HepG2 (cell line): ENCODE measurements around the gene ABCG8. TPM values are rescaled to one million over a fixed set of nuclear protein-coding genes. Genes with fewer than 3 reads are reported as not detected.

Source experiments
- ATAC-seq: fragments of 200-7000 bp; cut with Tn5 transposase; 3 replicates; pipeline ENCODE4 v1.9.1; 2020; ENCODE audit warnings: mild to moderate bottlenecking, moderate library complexity
- BruUV-seq: library from RNA; stranded (reverse); fragments of 400-500 nt; replicated peaks from 2 replicates; lab custom pipeline; 2021; lab: Mats Ljungman, UMichigan
- CTCF ChIA-PET: fragments of 300-600 bp; formaldehyde crosslinking; extraction: SDS; loops from one replicate; lab custom pipeline; 2021; ENCODE audit warnings: low total read pairs, inconsistent platforms, low intra/inter-chr PET ratio; lab: Yijun Ruan, JAX
- POLR2A ChIA-PET: fragments of 350-600 bp; sonication (Branson Sonifier 250); formaldehyde crosslinking; loops from one replicate; lab custom pipeline; 2020; ENCODE audit warnings: antibody characterized with exemption, inconsistent platforms; lab: Yijun Ruan, JAX
- DNase-seq: peaks from one replicate; pipeline ENCODE4 v3.0.0-alpha.2; 2015; ENCODE audit warnings: low spot score
- FAIRE-seq: peaks from 3 replicates; lab custom pipeline; 2011; peaks lifted over from hg19 to GRCh38; lab: Jason Lieb, UNC
- H2AFZ ChIP-seq: one replicate; pipeline ENCODE4 v1.6.1; 2011; ENCODE audit warnings: low read length, inconsistent platforms
- H3K27ac ChIP-seq: fragments of 300-600 bp; 3 replicates; pipeline ENCODE4 v1.8.0; 2011; ENCODE audit warnings: mixed run types, mild to moderate bottlenecking, mixed read lengths, low read length, inconsistent platforms; ENCODE audit not compliant: insufficient read depth; ENCODE audit errors: extremely low read length
- H3K27me3 ChIP-seq, 2 experiments: fragments of 200-600 bp in 1 of 2; 2 replicates in 1 of 2; 3 replicates in 1 of 2; pipeline versions ENCODE4 v1.6.0 to v1.8.0; 2011; ENCODE audit warnings: low read length in 2 of 2, mild to moderate bottlenecking in 2 of 2, moderate library complexity in 2 of 2, inconsistent platforms in 1 of 2; ENCODE audit not compliant: insufficient read depth in 2 of 2, control insufficient read depth in 1 of 2
- H3K36me3 ChIP-seq, 2 experiments: fragments of 200-600 bp in 1 of 2; replicated peaks in 1 of 2; 2 replicates in 1 of 2; 3 replicates in 1 of 2; pipeline versions ENCODE4 v1.5.1 to v1.8.0; 2011; ENCODE audit warnings: low read length in 2 of 2, inconsistent platforms in 1 of 2; ENCODE audit not compliant: insufficient read depth in 2 of 2, control insufficient read depth in 1 of 2
- H3K4me1 ChIP-seq: 2 replicates; pipeline ENCODE4 v1.5.1; 2012; ENCODE audit warnings: low read length, inconsistent platforms; ENCODE audit not compliant: insufficient read depth
- H3K4me2 ChIP-seq: 2 replicates; pipeline ENCODE4 v1.6.0; 2011; ENCODE audit warnings: low read depth, low read length, inconsistent platforms
- H3K4me3 ChIP-seq, 3 experiments: fragments of 200-600 bp in 1 of 3; sonication (generic), shearing (Covaris generic) in 1 of 3; replicated peaks in 1 of 3; 2 replicates each; pipeline ENCODE4 v1.5.1; 2011 to 2016; ENCODE audit warnings: low read length in 3 of 3, inconsistent platforms in 2 of 3, low read depth in 2 of 3, mild to moderate bottlenecking in 2 of 3, control low read depth in 1 of 3, mixed read lengths in 1 of 3; ENCODE audit not compliant: insufficient read depth in 1 of 3
- H3K79me2 ChIP-seq: one replicate; pipeline ENCODE4 v1.6.1; 2011; ENCODE audit warnings: low read length, inconsistent platforms; ENCODE audit not compliant: insufficient read depth
- H3K9ac ChIP-seq: 2 replicates; pipeline ENCODE4 v1.6.0; 2011; ENCODE audit warnings: mild to moderate bottlenecking, low read depth, low read length, inconsistent platforms; ENCODE audit not compliant: insufficient read depth
- H3K9me3 ChIP-seq: 2 replicates; pipeline ENCODE4 v1.5.1; 2012; ENCODE audit warnings: mild to moderate bottlenecking, low read length
- H4K20me1 ChIP-seq: 2 replicates; pipeline ENCODE4 v1.6.0; 2011; ENCODE audit warnings: inconsistent platforms, mild to moderate bottlenecking, low read length, moderate library complexity; ENCODE audit not compliant: insufficient read depth
- ATAD3A ChIP-seq: sonication (generic); formaldehyde crosslinking; IDR thresholded peaks from 2 replicates; pipeline ENCODE4 v1.4.0; 2020; ENCODE audit warnings: missing genetic modification reagents
- GTF2F1 ChIP-seq: fragments of 150-350 bp; IDR thresholded peaks from 2 replicates; pipeline ENCODE4 v1.6.1; 2014; ENCODE audit warnings: low read length
- HOXD1 ChIP-seq: sonication (generic); formaldehyde crosslinking; IDR thresholded peaks from 2 replicates; pipeline ENCODE4 v1.5.0; 2020; ENCODE audit warnings: missing genetic modification reagents
- MTF2 ChIP-seq: sonication (generic); formaldehyde crosslinking; IDR thresholded peaks from 2 replicates; pipeline ENCODE4 v1.5.0; 2020; ENCODE audit warnings: missing genetic modification reagents, borderline replicate concordance
- NR3C1 ChIP-seq: sonication (generic); formaldehyde crosslinking; IDR thresholded peaks from 2 replicates; pipeline ENCODE4 v1.4.0; 2020; ENCODE audit warnings: missing genetic modification reagents
- NRL ChIP-seq: sonication (generic); formaldehyde crosslinking; IDR thresholded peaks from 2 replicates; pipeline ENCODE4 v1.5.0; 2020; ENCODE audit warnings: missing genetic modification reagents, mild to moderate bottlenecking, moderate library complexity, borderline replicate concordance
- RBFOX2 ChIP-seq: fragments of 200-400 bp; formaldehyde crosslinking; IDR thresholded peaks from 2 replicates; pipeline ENCODE4 v1.6.1; 2017; ENCODE audit warnings: low read depth, mild to moderate bottlenecking, low read length
- TEAD2 ChIP-seq: sonication (generic); formaldehyde crosslinking; IDR thresholded peaks from 2 replicates; pipeline ENCODE4 v1.9.0; 2021; ENCODE audit warnings: missing genetic modification reagents
- ZNF460 ChIP-seq: sonication (generic); formaldehyde crosslinking; IDR thresholded peaks from 2 replicates; pipeline ENCODE4 v1.5.1; 2020; ENCODE audit warnings: missing genetic modification reagents, mild to moderate bottlenecking, borderline replicate concordance
- ZNF747 ChIP-seq: sonication (generic); formaldehyde crosslinking; IDR thresholded peaks from 2 replicates; pipeline ENCODE4 v1.8.1; 2023; ENCODE audit warnings: missing genetic modification reagents, mild to moderate bottlenecking, borderline replicate concordance
- ZNF773 ChIP-seq: sonication (generic); formaldehyde crosslinking; IDR thresholded peaks from 2 replicates; pipeline ENCODE4 v1.4.0; 2020; ENCODE audit warnings: missing genetic modification reagents, borderline replicate concordance
- WGBS: methylation state at CpG from one replicate; pipeline ENCODE4 v1.1.6; 2017; ENCODE audit warnings: low lambda C conversion rate; 5-methylcytosine and 5-hydroxymethylcytosine counted together
- in situ Hi-C: cut with HindIII; loops from 2 replicates; pipeline ENCODE4 v1.10.0; 2017; ENCODE audit warnings: low pct_unique_long_range_greater_than_20kb; ENCODE audit not compliant: extremely low pct_ligation_motif_present
- intact Hi-C: fragments of 100-400 bp; cut with micrococcal nuclease; formaldehyde crosslinking; loops from one replicate; pipeline ENCODE4 v1.10.0; 2022; ENCODE audit not compliant: unreplicated experiment
- polyA plus RNA-seq, 8 experiments: library from polyadenylated mRNA; depleted of rRNA in 3 of 8; stranded (reverse) in 7 of 8; unstranded in 1 of 8; fragments of >200 nt; fragmentation: Illumina TruSeq in 4 of 8; extraction: Trizol in 4 of 8; gene quantifications; 2 replicates each; pipeline versions ENCODE4 v1.2.1 to v1.2.3, GENCODE V29; 2011 to 2016; ENCODE audit warnings: low read depth in 4 of 8, missing spikeins in 1 of 8, mixed read lengths in 1 of 8; ENCODE audit not compliant: insufficient read depth in 1 of 8
- total RNA-seq, 5 experiments: library from RNA; depleted of rRNA; stranded (reverse); fragments of >200 nt; fragmentation: Illumina TruSeq; extraction: Trizol; gene quantifications; 2 replicates each; pipeline ENCODE4 v1.2.3, GENCODE V29; 2016; ENCODE audit warnings: low read depth in 1 of 5
- TF ChIP-seq, protein P1 (sequence below): sonication (generic); formaldehyde crosslinking; IDR thresholded peaks from 2 replicates; pipeline ENCODE4 v1.8.1; 2023; ENCODE audit warnings: mild to moderate bottlenecking, inconsistent platforms, moderate library complexity, missing genetic modification reagents, borderline replicate concordance

The ABCG8 gene
- total and polyA plus RNA-seq, 2 of the 13 experiments (the other 11 are each of a cell fraction or from before 2014, with no cell fraction given), result 8.1 to 8.8 TPM

DNA sequence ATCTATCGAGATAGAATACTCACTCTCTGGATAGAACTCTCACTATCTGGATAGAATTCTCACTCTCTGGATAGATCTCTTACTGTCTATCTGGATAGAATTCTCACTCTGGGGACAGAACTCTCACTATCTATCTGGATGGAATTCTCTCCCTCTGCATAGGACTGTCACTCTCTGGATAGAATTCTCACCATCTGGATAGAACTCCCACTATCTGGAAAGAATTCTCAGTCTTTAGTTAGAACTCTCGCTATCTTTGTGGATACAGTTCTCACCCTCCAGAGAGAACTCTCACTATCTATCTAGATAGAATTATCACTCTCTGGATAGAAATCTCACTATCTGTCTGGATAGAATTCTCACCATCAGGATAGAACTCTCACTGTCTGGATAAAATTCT, 16.5 kb downstream of the ABCG8 start (continued):
- no peak for TF ChIP-seq NRL (CRISPR knock-in tag)
- no peak for TF ChIP-seq ZNF460 (CRISPR knock-in tag)
- no peak for TF ChIP-seq TEAD2 (CRISPR knock-in tag)
- TF ChIP-seq HOXD1, result no peak
- no peak for TF ChIP-seq ATAD3A
- no peak for TF ChIP-seq ZNF773 (CRISPR knock-in tag)

DNA sequence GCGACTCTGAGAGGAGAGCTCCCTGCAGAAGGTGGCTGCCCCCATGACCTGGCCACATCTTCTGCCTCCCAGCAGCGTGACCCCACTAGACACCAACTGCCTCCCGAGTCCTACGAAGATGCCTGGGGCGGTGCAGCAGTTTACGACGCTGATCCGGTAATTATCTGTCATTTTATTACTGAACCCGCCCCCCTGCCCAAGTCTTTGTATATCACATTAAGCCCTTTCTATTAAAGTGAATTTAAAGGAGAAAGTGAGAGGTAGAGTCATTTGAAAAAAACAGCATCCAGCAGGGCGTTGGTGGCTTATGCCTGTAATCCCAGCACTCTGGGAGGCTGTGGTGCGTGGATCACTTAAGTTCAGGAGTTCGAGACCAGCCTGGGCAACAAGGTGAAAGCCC, 33.4 kb downstream of the ABCG8 start:
- ChIA-PET CTCF (no interaction called here), POLR2A (no interaction called here)
- H2AFZ ChIP-seq, result no peak overlapping the region
- no peak for FAIRE-seq
- intact Hi-C loops, result no loop called here
- WGBS, result 95% methylated on average over 12 of the region's 12 CpGs
- no peaks in the 10 kb centered on the region for H3K4me1 ChIP-seq
- no peak overlapping the region for H3K4me3 ChIP-seq
- in situ Hi-C loops, result no loop called here
- no peaks in the 10 kb centered on the region for H3K9me3 ChIP-seq
- H4K20me1 ChIP-seq, result no peaks in the 10 kb centered on the region
- no peak for TF ChIP-seq MTF2 (CRISPR knock-in tag)
- no peak for TF ChIP-seq RBFOX2
- TF ChIP-seq GTF2F1, result no peak
- no peak for TF ChIP-seq ZNF747 (CRISPR knock-in tag)
- TF ChIP-seq, protein P1, sequence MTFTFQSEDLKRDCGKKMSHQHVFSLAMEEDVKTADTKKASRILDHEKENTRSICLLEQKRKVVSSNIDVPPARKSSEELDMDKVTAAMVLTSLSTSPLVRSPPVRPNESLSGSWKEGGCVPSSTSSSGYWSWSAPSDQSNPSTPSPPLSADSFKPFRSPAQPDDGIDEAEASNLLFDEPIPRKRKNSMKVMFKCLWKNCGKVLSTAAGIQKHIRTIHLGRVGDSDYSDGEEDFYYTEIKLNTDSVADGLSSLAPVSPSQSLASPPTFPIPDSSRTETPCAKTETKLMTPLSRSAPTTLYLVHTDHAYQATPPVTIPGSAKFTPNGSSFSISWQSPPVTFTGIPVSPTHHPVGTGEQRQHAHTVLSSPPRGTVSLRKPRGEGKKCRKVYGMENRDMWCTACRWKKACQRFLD (CRISPR knock-in tag), result no peak
- no peak for TF ChIP-seq NR3C1 (CRISPR knock-in tag)
- H3K36me3 ChIP-seq, result peaks cover 0 to 6% of the 10 kb centered on the region in 2 experiments; a peak in 1 of 5 replicates
- no peaks in the 10 kb centered on the region for H3K27me3 ChIP-seq
- no peak overlapping the region for H3K4me2 ChIP-seq
- no peak for DNase-seq
- no peak for ATAC-seq
- no peaks in the 10 kb centered on the region for H3K79me2 ChIP-seq
- no TSS peak for BruUV-seq
- no peak overlapping the region for H3K27ac ChIP-seq
- H3K9ac ChIP-seq, result no peak overlapping the region
